ENCODE results near the gene RAB11FIP2. TPM values are rescaled to one million over a fixed set of nuclear protein-coding genes. Genes with fewer than 3 reads are reported as not detected.

RAB11FIP2 gene
- total RNA-seq, 6 experiments from 2014 or later = 5.3 to 14.3 (median 6.9) TPM

DNA sequence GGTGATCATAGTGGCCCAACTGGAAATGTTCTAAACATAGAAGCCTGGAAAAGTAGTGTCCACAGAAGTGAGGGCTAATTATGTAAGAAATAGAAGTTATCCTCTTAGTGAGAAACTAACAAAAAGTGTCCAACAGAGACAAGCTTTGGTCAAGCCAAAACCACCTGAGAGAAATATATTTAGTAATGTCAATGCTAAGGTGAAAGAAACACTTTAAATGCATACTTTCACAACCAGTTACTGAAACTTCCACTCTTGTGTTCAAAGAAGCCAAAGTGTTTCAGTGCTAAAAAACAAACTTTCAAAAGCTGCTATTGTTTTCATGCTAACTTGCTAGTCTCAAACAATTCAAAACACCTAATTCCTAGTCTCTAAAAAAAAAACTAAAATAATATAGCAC is 18.1 kb downstream of the RAB11FIP2 start:
- no peak overlapping the region for H3K4me3 ChIP-seq
- intact Hi-C loops (cut with DNase I) = no loop called here
- no peaks in the 10 kb centered on the region for H3K4me1 ChIP-seq
- no peak overlapping the region for H3K27ac ChIP-seq
- no peaks in the 10 kb centered on the region for H3K9me3 ChIP-seq
- no peak for TF ChIP-seq POLR2A (IDR thresholded peaks at IDR 0.05)
- TF ChIP-seq, protein P1, sequence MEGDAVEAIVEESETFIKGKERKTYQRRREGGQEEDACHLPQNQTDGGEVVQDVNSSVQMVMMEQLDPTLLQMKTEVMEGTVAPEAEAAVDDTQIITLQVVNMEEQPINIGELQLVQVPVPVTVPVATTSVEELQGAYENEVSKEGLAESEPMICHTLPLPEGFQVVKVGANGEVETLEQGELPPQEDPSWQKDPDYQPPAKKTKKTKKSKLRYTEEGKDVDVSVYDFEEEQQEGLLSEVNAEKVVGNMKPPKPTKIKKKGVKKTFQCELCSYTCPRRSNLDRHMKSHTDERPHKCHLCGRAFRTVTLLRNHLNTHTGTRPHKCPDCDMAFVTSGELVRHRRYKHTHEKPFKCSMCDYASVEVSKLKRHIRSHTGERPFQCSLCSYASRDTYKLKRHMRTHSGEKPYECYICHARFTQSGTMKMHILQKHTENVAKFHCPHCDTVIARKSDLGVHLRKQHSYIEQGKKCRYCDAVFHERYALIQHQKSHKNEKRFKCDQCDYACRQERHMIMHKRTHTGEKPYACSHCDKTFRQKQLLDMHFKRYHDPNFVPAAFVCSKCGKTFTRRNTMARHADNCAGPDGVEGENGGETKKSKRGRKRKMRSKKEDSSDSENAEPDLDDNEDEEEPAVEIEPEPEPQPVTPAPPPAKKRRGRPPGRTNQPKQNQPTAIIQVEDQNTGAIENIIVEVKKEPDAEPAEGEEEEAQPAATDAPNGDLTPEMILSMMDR (IDR thresholded peaks at IDR 0.05) = no peak
- H3K27me3 ChIP-seq = no peaks in the 10 kb centered on the region
- ATAC-seq = no peak
- no peaks in the 10 kb centered on the region for H3K36me3 ChIP-seq
- no peak for DNase-seq

DNA sequence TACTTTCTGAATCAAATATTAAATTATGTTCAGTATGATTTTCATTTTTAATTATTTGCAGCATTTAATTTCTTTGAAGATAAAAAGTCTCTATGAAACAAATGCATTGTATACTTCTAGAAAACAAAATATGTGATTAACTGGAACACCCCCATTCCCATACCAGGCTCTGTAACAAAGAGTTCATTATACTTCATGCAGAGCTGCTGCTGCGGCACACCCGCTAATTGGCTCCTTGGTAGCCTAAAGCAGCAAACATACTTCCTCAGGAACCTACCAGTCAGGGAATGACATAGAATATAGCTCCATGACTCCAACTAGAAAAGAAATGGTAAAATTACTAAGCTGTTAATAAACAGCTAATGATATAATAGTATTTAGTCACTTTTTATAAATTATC is 19.3 kb downstream of the RAB11FIP2 start:
- H3K36me3 ChIP-seq = no peaks in the 10 kb centered on the region
- no peak overlapping the region for H3K27ac ChIP-seq
- ATAC-seq (no peak), DNase-seq (no peak)
- 94% methylated on average over 2 of the region's 2 CpGs for WGBS (ENCODE audit: insufficient coverage, low coverage, low lambda C conversion rate, missing lambda C conversion rate)
- H3K4me1 ChIP-seq = no peaks in the 10 kb centered on the region
- no peaks in the 10 kb centered on the region for H3K27me3 ChIP-seq
- no peaks in the 10 kb centered on the region for H3K9me3 ChIP-seq
- TF ChIP-seq POLR2A (IDR thresholded peaks at IDR 0.05) = no peak
- TF ChIP-seq, protein P1 (IDR thresholded peaks at IDR 0.05) = no peak
- no peak overlapping the region for H3K4me3 ChIP-seq
- intact Hi-C loops (cut with DNase I) = no loop called here

DNA sequence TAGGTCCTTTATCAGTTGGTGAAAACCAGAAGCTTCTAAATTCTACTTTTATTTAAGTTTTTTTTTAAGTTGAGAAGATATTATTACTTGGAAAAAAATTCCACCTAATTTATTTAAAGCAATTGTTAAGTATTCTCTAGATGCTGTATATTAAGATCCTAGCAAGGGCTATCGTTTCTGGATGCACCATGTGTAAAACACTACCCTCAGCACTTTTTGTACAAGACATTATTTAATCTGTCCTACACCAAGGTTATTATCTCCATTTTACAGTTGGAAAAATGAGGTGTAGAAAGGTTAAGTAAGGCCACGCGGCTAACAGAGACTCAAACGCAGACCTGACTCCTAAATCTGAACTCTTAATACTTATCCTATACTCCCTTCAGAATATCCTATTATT is 19.8 kb downstream of the RAB11FIP2 start:
- WGBS (ENCODE audit: insufficient coverage, low coverage, low lambda C conversion rate, missing lambda C conversion rate) = 95% methylated on average over 4 of the region's 4 CpGs
- DNase-seq (no peak), ATAC-seq (no peak)
- H3K4me1 ChIP-seq = no peaks in the 10 kb centered on the region
- intact Hi-C loops (cut with DNase I) = no loop called here
- no peak overlapping the region for H3K27ac ChIP-seq
- no peaks in the 10 kb centered on the region for H3K36me3 ChIP-seq
- no peak overlapping the region for H3K4me3 ChIP-seq
- H3K27me3 ChIP-seq = no peaks in the 10 kb centered on the region
- TF ChIP-seq, protein P1 (IDR thresholded peaks at IDR 0.05) = no peak
- TF ChIP-seq POLR2A (IDR thresholded peaks at IDR 0.05) = no peak
- no peaks in the 10 kb centered on the region for H3K9me3 ChIP-seq

DNA sequence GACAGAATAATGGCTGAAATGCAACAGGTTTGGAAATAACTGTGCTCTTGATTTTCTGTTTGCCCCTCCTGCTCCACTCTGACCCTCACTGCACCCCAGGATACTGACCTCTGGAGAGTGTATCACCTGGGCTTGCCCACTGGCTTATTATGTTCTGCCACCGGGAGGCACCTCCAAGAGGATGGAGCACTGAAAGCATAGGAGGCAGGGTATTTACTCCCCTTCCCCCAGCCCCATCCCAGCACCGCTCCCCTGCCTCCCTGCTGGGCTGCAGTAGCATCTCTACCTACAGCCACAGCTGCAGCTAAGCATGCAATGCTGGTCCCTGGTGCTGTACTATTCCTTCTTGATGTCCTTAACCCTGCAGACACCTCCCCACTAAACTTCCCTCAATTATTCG is 26.4 kb downstream of the RAB11FIP2 start:
- DNase-seq (no peak), ATAC-seq (no peak)
- Histone ChIP-seq H3K27me3 (no peaks in the 10 kb centered on the region), H3K27ac (no peak overlapping the region), H3K4me1 (no peaks in the 10 kb centered on the region), H3K36me3 (no peaks in the 10 kb centered on the region), H3K4me3 (no peak overlapping the region), H3K9me3 (no peaks in the 10 kb centered on the region)
- intact Hi-C loops (cut with DNase I) = no loop called here
- TF ChIP-seq, protein P1 (IDR thresholded peaks at IDR 0.05) = no peak
- no peak for TF ChIP-seq POLR2A (IDR thresholded peaks at IDR 0.05)
- 77% methylated on average over 2 of the region's 3 CpGs for WGBS (ENCODE audit: insufficient coverage, low coverage, low lambda C conversion rate, missing lambda C conversion rate)

DNA sequence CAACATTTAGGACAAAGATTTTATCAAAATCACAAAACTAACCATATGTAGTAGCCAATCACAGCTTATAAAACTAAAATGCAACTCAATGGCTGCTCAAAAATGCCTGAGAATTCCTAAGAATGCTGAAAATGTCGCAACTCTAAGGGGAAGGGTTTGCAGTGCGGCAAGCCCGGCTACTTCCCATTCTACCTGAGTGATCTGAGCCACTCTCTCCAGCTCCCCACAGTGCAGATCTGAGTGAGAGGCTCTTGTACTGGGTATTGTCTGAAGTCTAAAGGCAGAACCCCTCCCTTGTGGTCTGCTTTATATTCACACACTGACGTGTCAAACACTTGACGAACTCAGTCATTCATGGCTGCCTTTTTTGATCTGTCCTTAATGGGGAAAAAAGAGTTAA is 28.9 kb downstream of the RAB11FIP2 start:
- TF ChIP-seq, protein P1 (IDR thresholded peaks at IDR 0.05) = no peak
- TF ChIP-seq POLR2A (IDR thresholded peaks at IDR 0.05) = no peak
- Histone ChIP-seq H3K9me3 (no peaks in the 10 kb centered on the region), H3K27me3 (no peaks in the 10 kb centered on the region), H3K4me3 (no peak overlapping the region), H3K36me3 (no peaks in the 10 kb centered on the region), H3K27ac (no peak overlapping the region), H3K4me1 (no peaks in the 10 kb centered on the region)
- intact Hi-C loops (cut with DNase I) = no loop called here
- ATAC-seq (no peak), DNase-seq (no peak)
- WGBS (ENCODE audit: insufficient coverage, low coverage, low lambda C conversion rate, missing lambda C conversion rate) = 97% methylated on average over 5 of the region's 5 CpGs
